Tibial nerve (tissue), 3 donors: Measurements from ENCODE around the gene PPP1R18.

ENCODE experiments used
- POLR2A ChIP-seq, 2 donors: fragments of 450-650 bp; IDR thresholded peaks; one replicate each; pipeline ENCODE4 v1.6.1; 2017; ENCODE audit warnings: antibody characterized with exemption in 2 of 2, mild to moderate bottlenecking in 2 of 2, moderate library complexity in 2 of 2
- TF ChIP-seq, protein P1 (sequence below), 5 experiments: fragments of 200-600 bp in 3 of 5; fragments of 450-650 bp in 2 of 5; sonication (generic) in 3 of 5; IDR thresholded peaks; one replicate each; pipeline ENCODE4 v1.5.1; 2016 to 2019; ENCODE audit warnings: antibody characterized with exemption in 5 of 5, mild to moderate bottlenecking in 3 of 5, moderate library complexity in 2 of 5

DNA sequence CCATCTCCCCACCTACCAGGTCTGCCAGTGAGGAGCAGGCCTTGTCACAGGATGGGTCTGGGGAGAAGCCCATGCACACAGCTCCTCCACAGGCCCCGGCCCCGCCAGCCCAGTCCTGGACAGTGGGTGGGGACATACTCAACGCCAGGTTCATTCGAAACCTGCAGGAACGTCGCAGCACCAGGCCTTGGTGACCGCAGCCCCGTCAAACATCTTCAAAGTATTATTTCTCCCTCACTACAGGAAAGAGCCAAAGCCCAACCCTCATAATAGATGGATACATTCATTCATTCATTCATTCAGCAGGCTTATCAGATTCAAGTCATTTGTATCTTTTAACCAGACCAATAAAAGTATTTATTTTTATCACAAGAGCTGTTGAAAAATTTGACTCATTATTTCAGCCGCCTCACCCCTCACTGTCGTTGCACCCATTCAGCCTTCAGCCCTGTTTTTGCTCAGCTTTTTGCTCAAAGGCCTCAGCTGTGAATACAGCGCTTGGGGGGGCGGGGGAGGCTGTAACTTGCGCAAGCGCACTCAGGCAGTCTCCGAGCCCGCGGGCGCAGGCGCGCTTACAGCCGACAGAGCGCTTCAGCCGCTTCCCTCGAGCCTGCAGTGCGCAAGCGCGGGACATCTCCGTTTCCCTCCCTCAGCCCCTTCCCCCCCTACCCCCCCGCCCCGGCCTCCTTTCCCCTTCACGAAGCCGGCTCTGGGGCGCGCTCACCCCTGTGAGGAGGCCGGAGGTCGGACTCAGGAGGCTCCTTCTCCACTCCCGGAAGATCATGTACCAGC lies 39.8 kb downstream of the PPP1R18 start, which contains the start of gene C6orf136:
- no peak for TF ChIP-seq POLR2A (IDR thresholded peaks at IDR 0.05)
- TF ChIP-seq, protein P1, sequence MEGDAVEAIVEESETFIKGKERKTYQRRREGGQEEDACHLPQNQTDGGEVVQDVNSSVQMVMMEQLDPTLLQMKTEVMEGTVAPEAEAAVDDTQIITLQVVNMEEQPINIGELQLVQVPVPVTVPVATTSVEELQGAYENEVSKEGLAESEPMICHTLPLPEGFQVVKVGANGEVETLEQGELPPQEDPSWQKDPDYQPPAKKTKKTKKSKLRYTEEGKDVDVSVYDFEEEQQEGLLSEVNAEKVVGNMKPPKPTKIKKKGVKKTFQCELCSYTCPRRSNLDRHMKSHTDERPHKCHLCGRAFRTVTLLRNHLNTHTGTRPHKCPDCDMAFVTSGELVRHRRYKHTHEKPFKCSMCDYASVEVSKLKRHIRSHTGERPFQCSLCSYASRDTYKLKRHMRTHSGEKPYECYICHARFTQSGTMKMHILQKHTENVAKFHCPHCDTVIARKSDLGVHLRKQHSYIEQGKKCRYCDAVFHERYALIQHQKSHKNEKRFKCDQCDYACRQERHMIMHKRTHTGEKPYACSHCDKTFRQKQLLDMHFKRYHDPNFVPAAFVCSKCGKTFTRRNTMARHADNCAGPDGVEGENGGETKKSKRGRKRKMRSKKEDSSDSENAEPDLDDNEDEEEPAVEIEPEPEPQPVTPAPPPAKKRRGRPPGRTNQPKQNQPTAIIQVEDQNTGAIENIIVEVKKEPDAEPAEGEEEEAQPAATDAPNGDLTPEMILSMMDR (IDR thresholded peaks at IDR 0.05): no peak
